Stimulated activated CD4-positive, alpha-beta T cell treated with anti-CD3 and anti-CD28 coated beads, TNF-alpha, amount 100 ng/mL, for 4 hours (primary cell): ENCODE data around the gene PRAME.
"Not testable (repeated sequence)": the region's sequence is repeated elsewhere in the genome, so short reads cannot be mapped to it uniquely, and the experiment has no call there.

Experiments
- DNase-seq, 3 experiments: peaks; one replicate each; pipeline ENCODE4 v3.0.0-alpha.2; 2020; ENCODE audit warnings: low read depth in 3 of 3

The PRAME gene

GRCh38 chr22:22550789-22551434 lies 8.2 kb downstream of the PRAME start:
- DNase-seq = no peak

GRCh38 chr22:22548910-22549309 lies 10.2 kb downstream of the PRAME start:
- DNase-seq = no peak

GRCh38 chr22:22548317-22548716 lies 10.7 kb downstream of the PRAME start:
- no peak for DNase-seq

GRCh38 chr22:22547692-22548300 lies 11.3 kb downstream of the PRAME start:
- DNase-seq = no peak

- DNase-seq = no peak
Measured at GRCh38 chr22:22547226-22547625, 11.8 kb downstream of the PRAME start.

- no peak for DNase-seq
Measured at GRCh38 chr22:22546490-22546889, 12.6 kb downstream of the PRAME start.

- no peak for DNase-seq
Measured at GRCh38 chr22:22545084-22545483, 14.0 kb downstream of the PRAME start.

GRCh38 chr22:22538226-22538989 lies 20.7 kb downstream of the PRAME start:
- no peak for DNase-seq

- DNase-seq = no peak
Measured at GRCh38 chr22:22536916-22537315, 22.1 kb downstream of the PRAME start.

GRCh38 chr22:22536515-22536914 lies 22.6 kb downstream of the PRAME start:
- DNase-seq = no peak

GRCh38 chr22:22535662-22536061 lies 23.4 kb downstream of the PRAME start:
- DNase-seq = no peak

GRCh38 chr22:22534604-22535415 lies 24.3 kb downstream of the PRAME start:
- no peak for DNase-seq

- DNase-seq = no peak
Measured at GRCh38 chr22:22533863-22534262, 25.2 kb downstream of the PRAME start.

GRCh38 chr22:22533417-22533816 lies 25.6 kb downstream of the PRAME start:
- DNase-seq = no peak

GRCh38 chr22:22532547-22533071 lies 26.5 kb downstream of the PRAME start:
- DNase-seq = not testable (repeated sequence)

GRCh38 chr22:22531770-22532546 lies 27.1 kb downstream of the PRAME start:
- no peak for DNase-seq

GRCh38 chr22:22528780-22529179 lies 30.3 kb downstream of the PRAME start:
- DNase-seq = no peak

GRCh38 chr22:22527312-22527711 lies 31.8 kb downstream of the PRAME start:
- no peak for DNase-seq

GRCh38 chr22:22526125-22526912 lies 32.7 kb downstream of the PRAME start:
- no peak for DNase-seq

GRCh38 chr22:22523494-22523893 lies 35.6 kb downstream of the PRAME start:
- no peak for DNase-seq
